SK-N-MC (cell line): Measurements from ENCODE around the gene TPP1.

Experiments
- EZH2 ChIP-seq: fragments of 200-600 bp; sonication (generic); IDR thresholded peaks from one replicate; pipeline ENCODE4 v1.6.1; 2017; ENCODE audit warnings: antibody characterized with exemption
- FOXP2 ChIP-seq: optimal IDR thresholded peaks from 2 replicates; pipeline ENCODE3; 2011; ENCODE audit warnings: mild to moderate bottlenecking, moderate library complexity; ENCODE audit not compliant: insufficient read depth; ENCODE audit errors: extremely low read length, control extremely low read depth
- POLR2AphosphoS5 ChIP-seq: IDR thresholded peaks from 2 replicates; pipeline ENCODE4 v1.6.1; 2012; ENCODE audit warnings: mild to moderate bottlenecking, low read depth, low read length, borderline replicate concordance

GRCh38 chr11:6622261-6623171 lies 3.3 kb upstream of the TPP1 start:
- TF ChIP-seq EZH2 (no peak), POLR2AphosphoS5 (no peak), FOXP2 (no peak)
